WTC11 (cell line): ENCODE data around the gene MYL4. TPM values are rescaled to one million over a fixed set of nuclear protein-coding genes. Genes with fewer than 3 reads are reported as not detected.

ENCODE experiments used
- ATAC-seq: fragments of 200-7000 bp; cut with Tn5 transposase; 2 replicates; pipeline ENCODE4 v1.10.0; 2021; ENCODE audit warnings: mild to moderate bottlenecking, moderate library complexity
- CTCF ChIA-PET: fragments of 300-600 bp; sonication (Branson Sonifier 250); formaldehyde crosslinking; loops from one replicate; lab custom pipeline; 2021; ENCODE audit warnings: antibody characterized with exemption; lab: Charles Lee
- POLR2A ChIA-PET: fragments of 350-600 bp; sonication (Branson Sonifier 250); formaldehyde crosslinking; loops from one replicate; lab custom pipeline; 2021; ENCODE audit warnings: antibody characterized with exemption; lab: Charles Lee
- DNase-seq: peaks from one replicate; pipeline ENCODE4 v3.0.0; 2021; ENCODE audit warnings: low spot score
- H3K27ac Mint-ChIP-seq: 2 replicates; pipeline ENCODE4 v1.8.0; 2021; ENCODE audit warnings: mixed read lengths
- H3K27me3 Mint-ChIP-seq: 2 replicates; pipeline ENCODE4 v1.8.0; 2021; ENCODE audit warnings: low read depth, mild to moderate bottlenecking, moderate library complexity, mixed read lengths
- H3K36me3 Mint-ChIP-seq: 2 replicates; pipeline ENCODE4 v1.8.0; 2021; ENCODE audit warnings: mixed read lengths
- H3K4me1 Mint-ChIP-seq: 2 replicates; pipeline ENCODE4 v1.8.0; 2022; ENCODE audit warnings: mixed read lengths
- H3K4me3 Mint-ChIP-seq: 2 replicates; pipeline ENCODE4 v1.8.0; 2021; ENCODE audit warnings: mild to moderate bottlenecking, moderate library complexity, mixed read lengths
- H3K9me3 Mint-ChIP-seq: 2 replicates; pipeline ENCODE4 v1.8.0; 2021; ENCODE audit warnings: mixed read lengths
- ATF1 ChIP-seq: sonication (generic); formaldehyde crosslinking; IDR thresholded peaks from 2 replicates; pipeline ENCODE4 v1.8.1; 2023; ENCODE audit warnings: mild to moderate bottlenecking, moderate library complexity, missing genetic modification reagents
- NFYB ChIP-seq: sonication (generic); formaldehyde crosslinking; conservative IDR thresholded peaks from 2 replicates; pipeline ENCODE4 v1.8.0; 2022; ENCODE audit warnings: low read depth, missing genetic modification reagents
- NR1H2 ChIP-seq: sonication (generic); formaldehyde crosslinking; IDR thresholded peaks from 2 replicates; pipeline ENCODE4 v1.9.0; 2021; ENCODE audit warnings: mild to moderate bottlenecking, moderate library complexity, missing genetic modification reagents
- PRRX2 ChIP-seq: fragments of 250-450 bp; sonication (Bioruptor Pico); IDR thresholded peaks from 2 replicates; pipeline ENCODE4 v1.8.0; 2021; ENCODE audit warnings: mild to moderate bottlenecking
- SMAD4 ChIP-seq: sonication (generic); formaldehyde crosslinking; IDR thresholded peaks from 2 replicates; pipeline ENCODE4 v1.8.0; 2022; ENCODE audit warnings: mild to moderate bottlenecking, missing genetic modification reagents
- TP53 ChIP-seq: sonication (generic); formaldehyde crosslinking; IDR thresholded peaks from 2 replicates; pipeline ENCODE4 v1.8.1; 2023; ENCODE audit warnings: mild to moderate bottlenecking, missing genetic modification reagents
- ZNF317 ChIP-seq: sonication (generic); formaldehyde crosslinking; IDR thresholded peaks from 2 replicates; pipeline ENCODE4 v1.8.1; 2023; ENCODE audit warnings: low read depth, mild to moderate bottlenecking, moderate library complexity, missing genetic modification reagents, borderline replicate concordance
- ZNF423 ChIP-seq: fragments of 250-450 bp; sonication (Bioruptor Pico); IDR thresholded peaks from 2 replicates; pipeline ENCODE4 v2.1.2; 2022; ENCODE audit warnings: mild to moderate bottlenecking, moderate library complexity
- total RNA-seq: library from RNA; stranded (reverse); gene quantifications from 3 replicates; pipeline ENCODE4 v1.2.3, GENCODE V29; 2021
- TF ChIP-seq, protein P1 (sequence below): fragments of 250-450 bp; sonication (Bioruptor Pico); IDR thresholded peaks from 2 replicates; pipeline ENCODE4 v1.9.0; 2021; ENCODE audit warnings: mild to moderate bottlenecking
- TF ChIP-seq, protein P2 (sequence below): sonication (generic); formaldehyde crosslinking; IDR thresholded peaks from 2 replicates; pipeline ENCODE4 v1.8.0; 2022; ENCODE audit warnings: mild to moderate bottlenecking, missing genetic modification reagents
- TF ChIP-seq, protein P3 (sequence below): sonication (generic); formaldehyde crosslinking; IDR thresholded peaks from 2 replicates; pipeline ENCODE4 v1.8.0; 2022; ENCODE audit warnings: missing genetic modification reagents
- TF ChIP-seq, protein P4 (sequence below): sonication (generic); formaldehyde crosslinking; IDR thresholded peaks from 2 replicates; pipeline ENCODE4 v1.8.1; 2022; ENCODE audit warnings: low read depth, mild to moderate bottlenecking, moderate library complexity, missing genetic modification reagents, borderline replicate concordance
- TF ChIP-seq, protein P5 (sequence below): sonication (generic); formaldehyde crosslinking; conservative IDR thresholded peaks from 2 replicates; pipeline ENCODE4 v1.8.1; 2022; ENCODE audit warnings: mild to moderate bottlenecking, missing genetic modification reagents
- TF ChIP-seq, protein P6 (sequence below): sonication (generic); formaldehyde crosslinking; IDR thresholded peaks from 2 replicates; pipeline ENCODE4 v1.8.1; 2023; ENCODE audit warnings: mild to moderate bottlenecking, missing genetic modification reagents, moderate library complexity

Gene MYL4
- total RNA-seq, 1 experiment from 2014 or later: 0.50 TPM

DNA sequence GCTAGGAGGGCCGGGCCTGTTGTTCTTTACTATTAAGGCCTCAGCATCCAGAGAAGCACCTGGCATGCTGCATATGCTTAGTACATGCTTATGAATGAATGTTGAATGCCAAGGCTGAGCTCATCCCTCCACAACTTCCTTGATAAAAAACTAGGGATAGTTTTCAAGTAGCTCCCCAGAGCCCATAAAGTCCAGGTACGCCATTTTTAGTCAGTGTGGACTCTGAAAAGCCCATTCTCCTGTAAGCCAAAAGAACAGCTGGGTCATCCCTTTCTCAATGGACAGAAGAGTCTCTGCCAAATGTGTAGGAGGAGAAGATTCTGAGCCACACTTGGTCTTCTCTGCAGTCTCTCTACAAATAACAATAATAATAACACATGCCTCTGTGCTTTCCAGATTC, 35.5 kb downstream of the MYL4 start (continued):
- TF ChIP-seq, protein P1, sequence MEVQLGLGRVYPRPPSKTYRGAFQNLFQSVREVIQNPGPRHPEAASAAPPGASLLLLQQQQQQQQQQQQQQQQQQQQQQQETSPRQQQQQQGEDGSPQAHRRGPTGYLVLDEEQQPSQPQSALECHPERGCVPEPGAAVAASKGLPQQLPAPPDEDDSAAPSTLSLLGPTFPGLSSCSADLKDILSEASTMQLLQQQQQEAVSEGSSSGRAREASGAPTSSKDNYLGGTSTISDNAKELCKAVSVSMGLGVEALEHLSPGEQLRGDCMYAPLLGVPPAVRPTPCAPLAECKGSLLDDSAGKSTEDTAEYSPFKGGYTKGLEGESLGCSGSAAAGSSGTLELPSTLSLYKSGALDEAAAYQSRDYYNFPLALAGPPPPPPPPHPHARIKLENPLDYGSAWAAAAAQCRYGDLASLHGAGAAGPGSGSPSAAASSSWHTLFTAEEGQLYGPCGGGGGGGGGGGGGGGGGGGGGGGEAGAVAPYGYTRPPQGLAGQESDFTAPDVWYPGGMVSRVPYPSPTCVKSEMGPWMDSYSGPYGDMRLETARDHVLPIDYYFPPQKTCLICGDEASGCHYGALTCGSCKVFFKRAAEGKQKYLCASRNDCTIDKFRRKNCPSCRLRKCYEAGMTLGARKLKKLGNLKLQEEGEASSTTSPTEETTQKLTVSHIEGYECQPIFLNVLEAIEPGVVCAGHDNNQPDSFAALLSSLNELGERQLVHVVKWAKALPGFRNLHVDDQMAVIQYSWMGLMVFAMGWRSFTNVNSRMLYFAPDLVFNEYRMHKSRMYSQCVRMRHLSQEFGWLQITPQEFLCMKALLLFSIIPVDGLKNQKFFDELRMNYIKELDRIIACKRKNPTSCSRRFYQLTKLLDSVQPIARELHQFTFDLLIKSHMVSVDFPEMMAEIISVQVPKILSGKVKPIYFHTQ (CRISPR knock-in tag): no peak
- TF ChIP-seq, protein P2, sequence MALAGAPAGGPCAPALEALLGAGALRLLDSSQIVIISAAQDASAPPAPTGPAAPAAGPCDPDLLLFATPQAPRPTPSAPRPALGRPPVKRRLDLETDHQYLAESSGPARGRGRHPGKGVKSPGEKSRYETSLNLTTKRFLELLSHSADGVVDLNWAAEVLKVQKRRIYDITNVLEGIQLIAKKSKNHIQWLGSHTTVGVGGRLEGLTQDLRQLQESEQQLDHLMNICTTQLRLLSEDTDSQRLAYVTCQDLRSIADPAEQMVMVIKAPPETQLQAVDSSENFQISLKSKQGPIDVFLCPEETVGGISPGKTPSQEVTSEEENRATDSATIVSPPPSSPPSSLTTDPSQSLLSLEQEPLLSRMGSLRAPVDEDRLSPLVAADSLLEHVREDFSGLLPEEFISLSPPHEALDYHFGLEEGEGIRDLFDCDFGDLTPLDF: no peak
- TF ChIP-seq ZNF317 (CRISPR knock-in tag) (no peak), SMAD4 (CRISPR knock-in tag) (no peak), TP53 (CRISPR knock-in tag) (no peak), NR1H2 (CRISPR knock-in tag) (no peak), NFYB (CRISPR knock-in tag) (no peak)
- TF ChIP-seq, protein P3, sequence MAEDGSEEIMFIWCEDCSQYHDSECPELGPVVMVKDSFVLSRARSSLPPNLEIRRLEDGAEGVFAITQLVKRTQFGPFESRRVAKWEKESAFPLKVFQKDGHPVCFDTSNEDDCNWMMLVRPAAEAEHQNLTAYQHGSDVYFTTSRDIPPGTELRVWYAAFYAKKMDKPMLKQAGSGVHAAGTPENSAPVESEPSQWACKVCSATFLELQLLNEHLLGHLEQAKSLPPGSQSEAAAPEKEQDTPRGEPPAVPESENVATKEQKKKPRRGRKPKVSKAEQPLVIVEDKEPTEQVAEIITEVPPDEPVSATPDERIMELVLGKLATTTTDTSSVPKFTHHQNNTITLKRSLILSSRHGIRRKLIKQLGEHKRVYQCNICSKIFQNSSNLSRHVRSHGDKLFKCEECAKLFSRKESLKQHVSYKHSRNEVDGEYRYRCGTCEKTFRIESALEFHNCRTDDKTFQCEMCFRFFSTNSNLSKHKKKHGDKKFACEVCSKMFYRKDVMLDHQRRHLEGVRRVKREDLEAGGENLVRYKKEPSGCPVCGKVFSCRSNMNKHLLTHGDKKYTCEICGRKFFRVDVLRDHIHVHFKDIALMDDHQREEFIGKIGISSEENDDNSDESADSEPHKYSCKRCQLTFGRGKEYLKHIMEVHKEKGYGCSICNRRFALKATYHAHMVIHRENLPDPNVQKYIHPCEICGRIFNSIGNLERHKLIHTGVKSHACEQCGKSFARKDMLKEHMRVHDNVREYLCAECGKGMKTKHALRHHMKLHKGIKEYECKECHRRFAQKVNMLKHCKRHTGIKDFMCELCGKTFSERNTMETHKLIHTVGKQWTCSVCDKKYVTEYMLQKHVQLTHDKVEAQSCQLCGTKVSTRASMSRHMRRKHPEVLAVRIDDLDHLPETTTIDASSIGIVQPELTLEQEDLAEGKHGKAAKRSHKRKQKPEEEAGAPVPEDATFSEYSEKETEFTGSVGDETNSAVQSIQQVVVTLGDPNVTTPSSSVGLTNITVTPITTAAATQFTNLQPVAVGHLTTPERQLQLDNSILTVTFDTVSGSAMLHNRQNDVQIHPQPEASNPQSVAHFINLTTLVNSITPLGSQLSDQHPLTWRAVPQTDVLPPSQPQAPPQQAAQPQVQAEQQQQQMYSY (CRISPR knock-in tag): no peak
- TF ChIP-seq, protein P4, sequence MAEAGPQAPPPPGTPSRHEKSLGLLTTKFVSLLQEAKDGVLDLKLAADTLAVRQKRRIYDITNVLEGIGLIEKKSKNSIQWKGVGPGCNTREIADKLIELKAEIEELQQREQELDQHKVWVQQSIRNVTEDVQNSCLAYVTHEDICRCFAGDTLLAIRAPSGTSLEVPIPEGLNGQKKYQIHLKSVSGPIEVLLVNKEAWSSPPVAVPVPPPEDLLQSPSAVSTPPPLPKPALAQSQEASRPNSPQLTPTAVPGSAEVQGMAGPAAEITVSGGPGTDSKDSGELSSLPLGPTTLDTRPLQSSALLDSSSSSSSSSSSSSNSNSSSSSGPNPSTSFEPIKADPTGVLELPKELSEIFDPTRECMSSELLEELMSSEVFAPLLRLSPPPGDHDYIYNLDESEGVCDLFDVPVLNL (CRISPR knock-in tag): no peak

DNA sequence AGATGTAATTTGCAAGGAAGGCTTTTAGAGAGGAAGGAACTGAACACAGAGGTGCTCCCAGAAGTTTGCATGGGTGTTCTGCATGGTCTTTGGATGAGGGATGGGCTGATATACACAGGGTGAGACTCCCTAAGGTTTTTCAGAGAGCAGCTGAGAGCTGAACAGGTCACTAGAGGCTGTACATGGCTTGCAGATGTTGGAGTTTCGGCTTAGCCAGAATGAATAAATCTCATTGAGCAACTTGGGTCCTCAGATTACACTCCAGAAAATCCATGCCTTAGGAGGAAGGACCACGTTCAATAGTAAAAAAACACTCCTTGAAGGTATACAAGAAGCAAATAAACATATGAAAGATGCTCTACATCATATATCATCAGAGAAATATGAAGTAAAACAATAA, 37.0 kb downstream of the MYL4 start:
- peaks cover 4% of the 10 kb centered on the region for H3K4me1 Mint-ChIP-seq
- no peak for ATAC-seq
- H3K27ac Mint-ChIP-seq: no peak overlapping the region
- no peaks in the 10 kb centered on the region for H3K36me3 Mint-ChIP-seq
- no peak for DNase-seq
- ChIA-PET CTCF (interaction anchor here (0.6 kb wide), 1 partner anchor 15 kb away, joined by 3 read pairs; no protein-coding TSS in a partner anchor), POLR2A (no interaction called here)
- no peak for TF ChIP-seq PRRX2
- TF ChIP-seq, protein P5, sequence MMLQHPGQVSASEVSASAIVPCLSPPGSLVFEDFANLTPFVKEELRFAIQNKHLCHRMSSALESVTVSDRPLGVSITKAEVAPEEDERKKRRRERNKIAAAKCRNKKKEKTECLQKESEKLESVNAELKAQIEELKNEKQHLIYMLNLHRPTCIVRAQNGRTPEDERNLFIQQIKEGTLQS (CRISPR knock-in tag): no peak
- H3K4me3 Mint-ChIP-seq: no peak overlapping the region
- H3K27me3 Mint-ChIP-seq: peaks cover 5% of the 10 kb centered on the region; the same call in 1 of the 2 replicates
- H3K9me3 Mint-ChIP-seq: peaks cover 4% of the 10 kb centered on the region; the same call in 1 of the 2 replicates

DNA sequence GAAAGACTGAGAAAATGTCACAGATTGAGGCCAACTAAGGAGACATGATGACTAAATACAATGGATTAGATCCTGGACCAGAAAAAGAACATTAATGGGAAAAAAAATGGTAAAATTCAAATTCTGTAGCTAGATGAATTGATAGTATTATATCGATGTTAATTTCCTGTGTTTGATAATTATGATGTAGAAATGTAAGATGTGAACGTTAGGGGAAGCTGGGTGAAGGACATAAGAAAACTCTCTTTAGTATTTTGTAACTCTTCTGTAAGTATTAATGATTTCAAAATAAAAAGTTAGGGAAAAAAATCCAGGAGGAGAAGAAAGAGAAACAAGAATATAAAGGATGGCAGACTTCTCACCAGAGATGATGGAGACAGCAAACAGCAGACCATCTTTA, 41.7 kb downstream of the MYL4 start:
- H3K4me3 Mint-ChIP-seq: no peak overlapping the region
- peaks cover 39% of the 10 kb centered on the region for H3K27me3 Mint-ChIP-seq
- H3K27ac Mint-ChIP-seq: no peak overlapping the region
- DNase-seq (no peak), ATAC-seq (no peak)
- CTCF ChIA-PET: no interaction called here
- TF ChIP-seq ZNF423 (CRISPR knock-in tag) (no peak), ATF1 (CRISPR knock-in tag) (no peak)
- TF ChIP-seq, protein P6, sequence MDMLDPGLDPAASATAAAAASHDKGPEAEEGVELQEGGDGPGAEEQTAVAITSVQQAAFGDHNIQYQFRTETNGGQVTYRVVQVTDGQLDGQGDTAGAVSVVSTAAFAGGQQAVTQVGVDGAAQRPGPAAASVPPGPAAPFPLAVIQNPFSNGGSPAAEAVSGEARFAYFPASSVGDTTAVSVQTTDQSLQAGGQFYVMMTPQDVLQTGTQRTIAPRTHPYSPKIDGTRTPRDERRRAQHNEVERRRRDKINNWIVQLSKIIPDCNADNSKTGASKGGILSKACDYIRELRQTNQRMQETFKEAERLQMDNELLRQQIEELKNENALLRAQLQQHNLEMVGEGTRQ (CRISPR knock-in tag): no peak
- H3K36me3 Mint-ChIP-seq: no peaks in the 10 kb centered on the region
- POLR2A ChIA-PET: no interaction called here
- peaks cover 4% of the 10 kb centered on the region; the same call in 1 of the 2 replicates for H3K9me3 Mint-ChIP-seq
- peaks cover 28% of the 10 kb centered on the region for H3K4me1 Mint-ChIP-seq
